ENCODE data around the gene NUDT12.

DNA sequence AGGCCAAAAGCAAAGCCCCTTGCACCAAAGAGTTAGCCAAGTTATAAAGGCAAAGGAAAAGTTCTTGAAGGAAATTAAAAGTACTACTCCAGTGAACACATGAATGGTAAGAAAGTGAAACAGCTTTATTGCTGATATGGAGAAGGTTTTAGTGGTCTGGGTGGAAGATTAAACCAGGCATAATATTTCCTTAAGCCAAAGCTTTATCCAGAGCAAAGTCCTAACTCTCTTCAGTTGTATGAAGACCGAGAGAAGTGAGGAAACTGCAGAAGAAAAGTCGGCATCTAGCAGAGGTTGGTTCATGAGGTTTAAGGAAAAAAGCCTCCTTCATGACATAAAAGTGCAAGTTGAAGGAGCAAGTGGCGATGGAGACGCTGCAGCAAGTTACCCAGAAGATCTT is 3.1 kb upstream of the NUDT12 start:
- TF ChIP-seq TCF7L2 (IDR thresholded peaks at IDR 0.05; ENCODE audit: borderline replicate concordance, low read depth, low read length) (no peak), OVOL3 (tag by site-specific recombination; IDR thresholded peaks at IDR 0.05) (no peak), BCL11A (tag by site-specific recombination; IDR thresholded peaks at IDR 0.05; ENCODE audit: low read depth) (no peak), ZNF350 (tag by site-specific recombination; IDR thresholded peaks at IDR 0.05) (no peak), PBX3 (CRISPR knock-in tag; IDR thresholded peaks at IDR 0.05) (no peak), ZBTB44 (tag by site-specific recombination; IDR thresholded peaks at IDR 0.05) (no peak), ZNF426 (tag by site-specific recombination; IDR thresholded peaks at IDR 0.05) (no peak), ZBTB21 (tag by site-specific recombination; IDR thresholded peaks at IDR 0.05) (no peak), GFI1B (tag by site-specific recombination; IDR thresholded peaks at IDR 0.05) (no peak)
- TF ChIP-seq, protein P1, sequence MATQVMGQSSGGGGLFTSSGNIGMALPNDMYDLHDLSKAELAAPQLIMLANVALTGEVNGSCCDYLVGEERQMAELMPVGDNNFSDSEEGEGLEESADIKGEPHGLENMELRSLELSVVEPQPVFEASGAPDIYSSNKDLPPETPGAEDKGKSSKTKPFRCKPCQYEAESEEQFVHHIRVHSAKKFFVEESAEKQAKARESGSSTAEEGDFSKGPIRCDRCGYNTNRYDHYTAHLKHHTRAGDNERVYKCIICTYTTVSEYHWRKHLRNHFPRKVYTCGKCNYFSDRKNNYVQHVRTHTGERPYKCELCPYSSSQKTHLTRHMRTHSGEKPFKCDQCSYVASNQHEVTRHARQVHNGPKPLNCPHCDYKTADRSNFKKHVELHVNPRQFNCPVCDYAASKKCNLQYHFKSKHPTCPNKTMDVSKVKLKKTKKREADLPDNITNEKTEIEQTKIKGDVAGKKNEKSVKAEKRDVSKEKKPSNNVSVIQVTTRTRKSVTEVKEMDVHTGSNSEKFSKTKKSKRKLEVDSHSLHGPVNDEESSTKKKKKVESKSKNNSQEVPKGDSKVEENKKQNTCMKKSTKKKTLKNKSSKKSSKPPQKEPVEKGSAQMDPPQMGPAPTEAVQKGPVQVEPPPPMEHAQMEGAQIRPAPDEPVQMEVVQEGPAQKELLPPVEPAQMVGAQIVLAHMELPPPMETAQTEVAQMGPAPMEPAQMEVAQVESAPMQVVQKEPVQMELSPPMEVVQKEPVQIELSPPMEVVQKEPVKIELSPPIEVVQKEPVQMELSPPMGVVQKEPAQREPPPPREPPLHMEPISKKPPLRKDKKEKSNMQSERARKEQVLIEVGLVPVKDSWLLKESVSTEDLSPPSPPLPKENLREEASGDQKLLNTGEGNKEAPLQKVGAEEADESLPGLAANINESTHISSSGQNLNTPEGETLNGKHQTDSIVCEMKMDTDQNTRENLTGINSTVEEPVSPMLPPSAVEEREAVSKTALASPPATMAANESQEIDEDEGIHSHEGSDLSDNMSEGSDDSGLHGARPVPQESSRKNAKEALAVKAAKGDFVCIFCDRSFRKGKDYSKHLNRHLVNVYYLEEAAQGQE (tag by site-specific recombination; IDR thresholded peaks at IDR 0.05) = no peak
- TF ChIP-seq, protein P2, sequence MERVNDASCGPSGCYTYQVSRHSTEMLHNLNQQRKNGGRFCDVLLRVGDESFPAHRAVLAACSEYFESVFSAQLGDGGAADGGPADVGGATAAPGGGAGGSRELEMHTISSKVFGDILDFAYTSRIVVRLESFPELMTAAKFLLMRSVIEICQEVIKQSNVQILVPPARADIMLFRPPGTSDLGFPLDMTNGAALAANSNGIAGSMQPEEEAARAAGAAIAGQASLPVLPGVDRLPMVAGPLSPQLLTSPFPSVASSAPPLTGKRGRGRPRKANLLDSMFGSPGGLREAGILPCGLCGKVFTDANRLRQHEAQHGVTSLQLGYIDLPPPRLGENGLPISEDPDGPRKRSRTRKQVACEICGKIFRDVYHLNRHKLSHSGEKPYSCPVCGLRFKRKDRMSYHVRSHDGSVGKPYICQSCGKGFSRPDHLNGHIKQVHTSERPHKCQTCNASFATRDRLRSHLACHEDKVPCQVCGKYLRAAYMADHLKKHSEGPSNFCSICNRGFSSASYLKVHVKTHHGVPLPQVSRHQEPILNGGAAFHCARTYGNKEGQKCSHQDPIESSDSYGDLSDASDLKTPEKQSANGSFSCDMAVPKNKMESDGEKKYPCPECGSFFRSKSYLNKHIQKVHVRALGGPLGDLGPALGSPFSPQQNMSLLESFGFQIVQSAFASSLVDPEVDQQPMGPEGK (tag by site-specific recombination; IDR thresholded peaks at IDR 0.05) = no peak
